ENCODE data around the gene AFF2. TPM values are rescaled to one million over a fixed set of nuclear protein-coding genes. Genes with fewer than 3 reads are reported as not detected.

Gene AFF2
- total and polyA plus RNA-seq, 7 donors: 0.01 to 0.32 (median 0.11) TPM; not detected in 1

- Histone ChIP-seq H3K27ac (no peak overlapping the region), H3K36me3 (ENCODE audit: insufficient read depth in 1 of 2, low read depth in 1 of 2) (no peaks in the 10 kb centered on the region), H3K27me3 (ENCODE audit: insufficient read depth in 3 of 3, low read length in 2 of 3) (no peaks in the 10 kb centered on the region), H3K4me3 (no peak overlapping the region), H3K9me3 (no peaks in the 10 kb centered on the region), H3K4me1 (no peaks in the 10 kb centered on the region)
- whole genome bisulfite sequencing, 3 donors: 70 to 86% (median 84%) methylated on average over 3 of the region's 3 CpGs
- no peak for ATAC-seq
- DNase-seq: no peak
- intact Hi-C loops (cut with DNase I): no loop called here
- no peak for TF ChIP-seq CTCF (IDR thresholded peaks at IDR 0.05)
Measured at GRCh38 chrX:149002320-149002719, 501.9 kb downstream of the AFF2 start.

- intact Hi-C loops (cut with DNase I): no loop called here
- WGBS, 3 donors: 30 to 45% (median 40%) methylated on average over 5 of the region's 5 CpGs
- no peak for ATAC-seq
- TF ChIP-seq CTCF (IDR thresholded peaks at IDR 0.05): no peak
- Histone ChIP-seq H3K27me3 (ENCODE audit: insufficient read depth in 3 of 3, low read length in 2 of 3) (no peaks in the 10 kb centered on the region), H3K27ac (no peak overlapping the region), H3K9me3 (no peaks in the 10 kb centered on the region), H3K36me3 (ENCODE audit: insufficient read depth in 1 of 2, low read depth in 1 of 2) (no peaks in the 10 kb centered on the region), H3K4me1 (no peaks in the 10 kb centered on the region), H3K4me3 (no peak overlapping the region)
- no peak for DNase-seq
Measured at GRCh38 chrX:149003863-149004660, 503.6 kb downstream of the AFF2 start.

GRCh38 chrX:149004936-149005335 is 504.5 kb downstream of the AFF2 start:
- intact Hi-C loops (cut with DNase I): no loop called here
- WGBS, 3 donors: 56 to 90% (median 76%) methylated on average over 2 of the region's 2 CpGs

DNA sequence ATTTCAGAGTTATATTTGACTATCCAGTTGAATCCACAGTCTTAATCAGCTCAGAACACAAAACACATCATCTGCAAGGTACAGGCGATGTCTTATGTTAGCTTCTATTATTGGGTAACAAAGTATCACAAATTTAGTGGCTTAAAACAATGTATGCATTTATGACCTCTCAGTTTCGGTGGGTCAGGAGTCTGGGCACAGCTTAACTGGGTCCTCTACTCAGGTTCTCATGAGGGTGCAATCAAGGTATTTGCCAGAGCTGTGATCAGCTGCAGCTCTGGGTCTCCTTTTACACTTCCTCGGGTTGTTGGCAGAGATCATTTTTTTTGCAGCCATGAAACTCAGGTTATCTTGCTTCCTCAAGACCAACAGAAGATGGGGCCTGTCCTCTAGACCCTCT is 505.8 kb downstream of the AFF2 start:
- Histone ChIP-seq H3K9me3 (no peaks in the 10 kb centered on the region), H3K27me3 (ENCODE audit: insufficient read depth in 3 of 3, low read length in 2 of 3) (no peaks in the 10 kb centered on the region), H3K4me3 (no peak overlapping the region), H3K36me3 (ENCODE audit: insufficient read depth in 1 of 2, low read depth in 1 of 2) (no peaks in the 10 kb centered on the region), H3K27ac (no peak overlapping the region), H3K4me1 (no peaks in the 10 kb centered on the region)
- DNase-seq (no peak), ATAC-seq (no peak)
- WGBS, 3 donors: 63 to 85% (median 67%) methylated on average over 3 of the region's 3 CpGs
- intact Hi-C loops (cut with DNase I): no loop called here
- no peak for TF ChIP-seq CTCF (IDR thresholded peaks at IDR 0.05)

More at GRCh38 chrX:149004936-149005335, 504.5 kb downstream of the AFF2 start:
- no peaks in the 10 kb centered on the region for H3K9me3 ChIP-seq
- no peak for TF ChIP-seq CTCF (IDR thresholded peaks at IDR 0.05)
- no peak for ATAC-seq
- no peak for DNase-seq
- H3K4me3 ChIP-seq: no peak overlapping the region
- no peaks in the 10 kb centered on the region for H3K4me1 ChIP-seq
- H3K27me3 ChIP-seq (ENCODE audit: insufficient read depth in 3 of 3, low read length in 2 of 3): no peaks in the 10 kb centered on the region
- no peak overlapping the region for H3K27ac ChIP-seq
- no peaks in the 10 kb centered on the region for H3K36me3 ChIP-seq (ENCODE audit: insufficient read depth in 1 of 2, low read depth in 1 of 2)

DNA sequence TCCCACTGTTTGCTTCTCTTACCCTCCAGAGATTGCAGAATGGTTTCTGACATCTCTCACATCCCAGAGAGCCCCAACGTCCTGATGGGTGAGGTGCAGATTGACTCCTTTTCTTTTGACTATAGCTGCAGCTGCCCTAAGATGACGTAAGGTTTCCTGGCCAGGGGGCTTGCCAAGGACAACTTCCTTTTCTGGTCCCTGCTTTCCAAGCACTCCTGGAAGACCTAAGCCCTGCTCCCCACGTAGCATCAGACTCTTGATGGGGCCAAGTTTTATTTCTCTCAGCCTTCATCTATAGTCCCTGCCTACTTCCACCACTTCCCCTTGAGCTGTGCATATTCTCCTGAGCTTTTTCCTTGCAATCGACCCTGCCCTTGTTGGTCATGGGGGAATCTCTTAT is 507.0 kb downstream of the AFF2 start:
- H3K4me1 ChIP-seq: no peaks in the 10 kb centered on the region
- ATAC-seq: no peak
- H3K9me3 ChIP-seq: no peaks in the 10 kb centered on the region
- no peak overlapping the region for H3K27ac ChIP-seq
- WGBS, 3 donors: 36 to 43% (median 43%) methylated on average over 4 of the region's 4 CpGs
- H3K4me3 ChIP-seq: no peak overlapping the region
- H3K36me3 ChIP-seq (ENCODE audit: insufficient read depth in 1 of 2, low read depth in 1 of 2): no peaks in the 10 kb centered on the region
- intact Hi-C loops (cut with DNase I): no loop called here
- no peaks in the 10 kb centered on the region for H3K27me3 ChIP-seq (ENCODE audit: insufficient read depth in 3 of 3, low read length in 2 of 3)
- no peak for DNase-seq
- TF ChIP-seq CTCF (IDR thresholded peaks at IDR 0.05): no peak

Data from psoas muscle (tissue), 8 donors.